Stomach (tissue), 4 donors: ENCODE results near the gene KCNN2.

Experiments
- POLR2A ChIP-seq, 4 donors: fragments of 450-650 bp; IDR thresholded peaks; one replicate each; pipeline ENCODE4 v1.6.1; 2016; ENCODE audit warnings: antibody characterized with exemption in 4 of 4, control low read depth in 2 of 4, mild to moderate bottlenecking in 1 of 4, moderate library complexity in 1 of 4
- TF ChIP-seq, protein P1 (sequence below), 7 experiments: fragments of 450-650 bp in 4 of 7; fragments of 200-600 bp in 3 of 7; sonication (generic) in 3 of 7; IDR thresholded peaks; one replicate each; pipeline ENCODE4 v1.5.1; 2016 to 2019; ENCODE audit warnings: antibody characterized with exemption in 7 of 7, control low read depth in 2 of 7, mild to moderate bottlenecking in 1 of 7

DNA sequence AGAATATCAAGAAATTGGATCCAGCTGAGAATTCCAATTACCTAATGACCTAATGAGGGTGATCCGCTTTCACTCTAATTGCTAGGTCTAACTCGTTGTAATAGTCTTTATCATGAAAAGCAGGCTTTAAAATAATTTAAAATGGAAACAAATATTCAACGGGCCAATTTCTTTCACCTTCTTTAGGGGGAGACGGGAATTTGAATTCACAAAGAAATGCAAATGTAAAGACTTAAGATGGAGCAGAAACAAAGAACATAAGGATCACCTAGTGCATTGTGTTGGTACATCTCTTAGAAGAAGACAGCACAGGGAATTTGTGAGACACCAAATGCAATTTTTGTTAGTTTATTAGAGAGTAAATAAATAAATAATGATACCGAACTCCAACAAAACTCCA is 1.5 kb upstream of the KCNN2 start:
- TF ChIP-seq, protein P1, sequence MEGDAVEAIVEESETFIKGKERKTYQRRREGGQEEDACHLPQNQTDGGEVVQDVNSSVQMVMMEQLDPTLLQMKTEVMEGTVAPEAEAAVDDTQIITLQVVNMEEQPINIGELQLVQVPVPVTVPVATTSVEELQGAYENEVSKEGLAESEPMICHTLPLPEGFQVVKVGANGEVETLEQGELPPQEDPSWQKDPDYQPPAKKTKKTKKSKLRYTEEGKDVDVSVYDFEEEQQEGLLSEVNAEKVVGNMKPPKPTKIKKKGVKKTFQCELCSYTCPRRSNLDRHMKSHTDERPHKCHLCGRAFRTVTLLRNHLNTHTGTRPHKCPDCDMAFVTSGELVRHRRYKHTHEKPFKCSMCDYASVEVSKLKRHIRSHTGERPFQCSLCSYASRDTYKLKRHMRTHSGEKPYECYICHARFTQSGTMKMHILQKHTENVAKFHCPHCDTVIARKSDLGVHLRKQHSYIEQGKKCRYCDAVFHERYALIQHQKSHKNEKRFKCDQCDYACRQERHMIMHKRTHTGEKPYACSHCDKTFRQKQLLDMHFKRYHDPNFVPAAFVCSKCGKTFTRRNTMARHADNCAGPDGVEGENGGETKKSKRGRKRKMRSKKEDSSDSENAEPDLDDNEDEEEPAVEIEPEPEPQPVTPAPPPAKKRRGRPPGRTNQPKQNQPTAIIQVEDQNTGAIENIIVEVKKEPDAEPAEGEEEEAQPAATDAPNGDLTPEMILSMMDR (IDR thresholded peaks at IDR 0.05), result no peak
- TF ChIP-seq POLR2A (IDR thresholded peaks at IDR 0.05), result no peak
